DOHH2 (cell line): ENCODE measurements around the gene ZNF37A.

ENCODE experiments used
- EZH2phosphoT487 ChIP-seq: fragments of 200-600 bp; sonication (generic); IDR thresholded peaks from 2 replicates; pipeline ENCODE4 v1.6.1; 2017; ENCODE audit warnings: borderline replicate concordance, mild to moderate bottlenecking, antibody characterized with exemption, low read length, moderate library complexity, mixed read lengths
- TF ChIP-seq, protein P1 (sequence below): fragments of 200-600 bp; sonication (generic); IDR thresholded peaks from one replicate; pipeline ENCODE4 v1.5.1; 2014; ENCODE audit warnings: antibody characterized with exemption, mild to moderate bottlenecking, low read depth, low read length; ENCODE audit not compliant: poor library complexity, severe bottlenecking

- TF ChIP-seq, protein P1, sequence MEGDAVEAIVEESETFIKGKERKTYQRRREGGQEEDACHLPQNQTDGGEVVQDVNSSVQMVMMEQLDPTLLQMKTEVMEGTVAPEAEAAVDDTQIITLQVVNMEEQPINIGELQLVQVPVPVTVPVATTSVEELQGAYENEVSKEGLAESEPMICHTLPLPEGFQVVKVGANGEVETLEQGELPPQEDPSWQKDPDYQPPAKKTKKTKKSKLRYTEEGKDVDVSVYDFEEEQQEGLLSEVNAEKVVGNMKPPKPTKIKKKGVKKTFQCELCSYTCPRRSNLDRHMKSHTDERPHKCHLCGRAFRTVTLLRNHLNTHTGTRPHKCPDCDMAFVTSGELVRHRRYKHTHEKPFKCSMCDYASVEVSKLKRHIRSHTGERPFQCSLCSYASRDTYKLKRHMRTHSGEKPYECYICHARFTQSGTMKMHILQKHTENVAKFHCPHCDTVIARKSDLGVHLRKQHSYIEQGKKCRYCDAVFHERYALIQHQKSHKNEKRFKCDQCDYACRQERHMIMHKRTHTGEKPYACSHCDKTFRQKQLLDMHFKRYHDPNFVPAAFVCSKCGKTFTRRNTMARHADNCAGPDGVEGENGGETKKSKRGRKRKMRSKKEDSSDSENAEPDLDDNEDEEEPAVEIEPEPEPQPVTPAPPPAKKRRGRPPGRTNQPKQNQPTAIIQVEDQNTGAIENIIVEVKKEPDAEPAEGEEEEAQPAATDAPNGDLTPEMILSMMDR, result no peak
- no peak for TF ChIP-seq EZH2phosphoT487
These were observed 39.8 kb upstream of the ZNF37A start for GRCh38 chr10:38054361-38054797.
